Activated CD4-positive, alpha-beta T cell treated with anti-CD3 and anti-CD28 coated beads for 36 hours (primary cell): ENCODE results near the gene KCNG4. TPM values are rescaled to one million over a fixed set of nuclear protein-coding genes. Genes with fewer than 3 reads are reported as not detected.

Experiments
- ATAC-seq: fragments of 200-7000 bp; cut with Tn5 transposase; one replicate; pipeline ENCODE4 v1.10.0; 2021; ENCODE audit warnings: mild to moderate bottlenecking, moderate library complexity
- CTCF ChIA-PET: fragments of 350-600 bp; sonication (Branson Sonifier 250); formaldehyde crosslinking; loops from one replicate; lab custom pipeline; 2021; ENCODE audit warnings: antibody characterized with exemption; lab: Charles Lee
- POLR2A ChIA-PET: fragments of 350-600 bp; sonication (Branson Sonifier 250); formaldehyde crosslinking; loops from one replicate; lab custom pipeline; 2021; ENCODE audit warnings: antibody characterized with exemption, inconsistent platforms; lab: Charles Lee
- DNase-seq: peaks from one replicate; pipeline ENCODE4 v3.0.0-alpha.2; 2020
- H3K27ac Mint-ChIP-seq: one replicate; pipeline ENCODE4 v1.8.0; 2021; ENCODE audit warnings: mixed read lengths
- H3K27me3 Mint-ChIP-seq: one replicate; pipeline ENCODE4 v1.8.0; 2021; ENCODE audit warnings: mixed read lengths
- H3K36me3 Mint-ChIP-seq: one replicate; pipeline ENCODE4 v1.8.0; 2021; ENCODE audit warnings: low read depth, mixed read lengths
- H3K4me1 Mint-ChIP-seq: one replicate; pipeline ENCODE4 v1.8.0; 2021; ENCODE audit warnings: mixed read lengths
- H3K4me3 Mint-ChIP-seq: one replicate; pipeline ENCODE4 v1.8.0; 2021; ENCODE audit warnings: mild to moderate bottlenecking, moderate library complexity, mixed read lengths
- H3K9me3 Mint-ChIP-seq: one replicate; pipeline ENCODE4 v1.8.0; 2021; ENCODE audit warnings: low read depth, mixed read lengths
- intact Hi-C, 2 experiments: fragments of 100-400 bp; cut with DNase I in 1 of 2; cut with micrococcal nuclease in 1 of 2; formaldehyde crosslinking; loops; one replicate each; pipeline versions ENCODE4 v1.14.2 to v1.15.1; 2022 to 2024; cut with DNase I, micrococcal nuclease
- total RNA-seq, 2 experiments: library from RNA; stranded (reverse); gene quantifications; one replicate each; pipeline ENCODE4 v1.2.3, GENCODE V29; 2021

The KCNG4 gene
- total RNA-seq, 2 experiments from 2014 or later = not detected

DNA sequence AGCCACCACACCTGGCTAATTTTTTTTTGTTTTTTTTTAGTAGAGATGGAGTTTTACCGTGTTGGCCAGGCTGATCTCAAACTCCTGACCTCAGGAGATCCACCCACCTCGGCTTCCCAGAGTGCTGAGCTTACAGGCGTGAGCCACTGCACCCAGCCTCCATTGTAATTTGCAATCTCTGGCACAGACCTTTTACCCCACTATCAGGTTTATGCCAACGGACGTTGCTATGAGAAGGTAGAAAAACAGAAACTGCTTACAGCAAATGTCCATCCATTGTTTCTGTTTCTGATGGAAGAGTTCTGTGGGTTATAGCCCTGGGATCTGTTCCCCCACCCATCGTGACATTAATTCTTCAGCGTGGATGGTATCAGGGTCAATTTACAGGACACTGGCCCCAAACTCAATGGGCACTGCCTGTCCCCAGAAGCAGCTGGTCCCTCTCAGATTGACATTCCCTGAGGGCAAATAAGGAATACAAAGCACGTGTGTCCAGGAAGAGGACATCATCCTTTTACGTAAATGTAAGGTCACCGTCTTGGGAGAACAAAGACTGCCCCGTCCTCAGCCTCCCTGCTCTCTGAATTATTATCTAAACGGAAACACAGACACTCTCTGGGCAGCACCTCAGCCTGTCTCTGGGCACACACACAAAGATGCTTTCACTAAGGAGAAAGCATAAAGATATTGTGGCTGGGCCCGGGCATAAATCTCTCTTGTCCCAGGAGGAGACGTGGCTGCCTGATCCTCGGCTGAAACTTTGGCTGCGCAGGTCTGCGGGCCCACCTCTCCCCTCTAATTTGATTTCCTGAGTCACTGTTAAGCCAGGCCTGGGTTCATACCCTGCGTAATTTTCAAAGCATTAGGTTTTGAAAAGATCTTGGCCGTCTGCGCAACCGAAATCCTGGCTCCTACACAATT is 5.2 kb downstream of the KCNG4 start:
- no peak for ATAC-seq
- Mint-ChIP-seq H3K9me3 (no peaks in the 10 kb centered on the region), H3K4me1 (no peaks in the 10 kb centered on the region), H3K36me3 (no peaks in the 10 kb centered on the region), H3K27me3 (peaks cover 11% of the 10 kb centered on the region), H3K27ac (no peak overlapping the region), H3K4me3 (no peak overlapping the region)
- intact Hi-C loops = no loop called here
- DNase-seq = no peak
- POLR2A ChIA-PET = no interaction called here
- CTCF ChIA-PET = interaction anchor here (0.9 kb wide), 1 partner anchor 13 kb away, joined by 4 read pairs; no protein-coding TSS in a partner anchor

DNA sequence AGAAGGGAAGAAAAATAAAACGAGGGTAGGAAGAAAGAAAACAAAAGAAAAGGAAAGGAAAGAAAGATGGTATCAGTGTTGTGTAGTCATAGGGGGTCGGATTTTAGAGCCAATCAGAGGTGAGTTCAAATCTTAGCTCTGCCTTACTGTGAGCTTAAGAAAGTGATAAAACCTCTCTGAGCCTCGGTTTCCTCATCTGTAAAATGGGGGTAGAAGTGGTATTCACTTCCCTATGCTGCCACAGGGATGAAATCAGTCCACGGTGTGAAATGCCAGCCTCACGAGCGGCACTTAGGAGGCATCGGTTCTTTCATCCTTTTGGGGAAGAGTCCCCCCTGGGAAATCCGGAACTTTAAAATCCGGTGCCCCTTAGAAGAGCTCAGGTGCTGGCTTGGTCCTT is 6.1 kb downstream of the KCNG4 start:
- intact Hi-C loops = no loop called here
- peaks cover 5% of the 10 kb centered on the region for H3K27me3 Mint-ChIP-seq
- H3K27ac Mint-ChIP-seq = no peak overlapping the region
- no peak overlapping the region for H3K4me3 Mint-ChIP-seq
- no peaks in the 10 kb centered on the region for H3K9me3 Mint-ChIP-seq
- no peak for ATAC-seq
- no peak for DNase-seq
- ChIA-PET POLR2A (no interaction called here), CTCF (interaction anchor here (0.9 kb wide), 1 partner anchor 13 kb away, joined by 4 read pairs; no protein-coding TSS in a partner anchor)
- H3K4me1 Mint-ChIP-seq = no peaks in the 10 kb centered on the region
- H3K36me3 Mint-ChIP-seq = no peaks in the 10 kb centered on the region

- no peak overlapping the region for H3K27ac Mint-ChIP-seq
- ATAC-seq (no peak), DNase-seq (no peak)
- H3K36me3 Mint-ChIP-seq = no peaks in the 10 kb centered on the region
- H3K4me3 Mint-ChIP-seq = no peak overlapping the region
- H3K9me3 Mint-ChIP-seq = no peaks in the 10 kb centered on the region
- ChIA-PET CTCF (interaction anchor here (0.7 kb wide), 1 partner anchor 169 kb away, joined by 3 read pairs; no protein-coding TSS in a partner anchor), POLR2A (no interaction called here)
- intact Hi-C loops = no loop called here
- H3K4me1 Mint-ChIP-seq = no peaks in the 10 kb centered on the region
- peaks cover 5% of the 10 kb centered on the region for H3K27me3 Mint-ChIP-seq
Measured at GRCh38 chr16:84232969-84233368, 6.8 kb downstream of the KCNG4 start.

GRCh38 chr16:84232060-84232459 is 7.8 kb downstream of the KCNG4 start:
- Mint-ChIP-seq H3K4me1 (no peaks in the 10 kb centered on the region), H3K27ac (no peak overlapping the region), H3K4me3 (no peak overlapping the region), H3K27me3 (peaks cover 9% of the 10 kb centered on the region), H3K36me3 (no peaks in the 10 kb centered on the region), H3K9me3 (no peaks in the 10 kb centered on the region)
- no peak for ATAC-seq
- ChIA-PET POLR2A (no interaction called here), CTCF (no interaction called here)
- intact Hi-C loops = no loop called here
- no peak for DNase-seq

- H3K27ac Mint-ChIP-seq = no peak overlapping the region
- ATAC-seq (no peak), DNase-seq (no peak)
- H3K27me3 Mint-ChIP-seq = peaks cover 9% of the 10 kb centered on the region
- no peaks in the 10 kb centered on the region for H3K36me3 Mint-ChIP-seq
- POLR2A ChIA-PET = no interaction called here
- CTCF ChIA-PET = no interaction called here
- H3K4me1 Mint-ChIP-seq = no peaks in the 10 kb centered on the region
- no peak overlapping the region for H3K4me3 Mint-ChIP-seq
- H3K9me3 Mint-ChIP-seq = no peaks in the 10 kb centered on the region
- intact Hi-C loops = no loop called here
Measured at GRCh38 chr16:84229471-84229870, 10.3 kb downstream of the KCNG4 start.

GRCh38 chr16:84228256-84228838 is 11.5 kb downstream of the KCNG4 start:
- no peaks in the 10 kb centered on the region for H3K4me1 Mint-ChIP-seq
- intact Hi-C loops = no loop called here
- H3K4me3 Mint-ChIP-seq = no peak overlapping the region
- no peaks in the 10 kb centered on the region for H3K36me3 Mint-ChIP-seq
- H3K9me3 Mint-ChIP-seq = no peaks in the 10 kb centered on the region
- ChIA-PET POLR2A (no interaction called here), CTCF (interaction anchor here (0.6 to 1.4 kb wide), 4 partner anchors 41 to 1074 kb away, joined by 3 to 6 read pairs (median 4); partner anchors contain the start of gene TAF1C)
- DNase-seq (no peak), ATAC-seq (no peak)
- peaks cover 8% of the 10 kb centered on the region for H3K27me3 Mint-ChIP-seq
- H3K27ac Mint-ChIP-seq = no peak overlapping the region

GRCh38 chr16:84227548-84227947 is 12.3 kb downstream of the KCNG4 start:
- no peak overlapping the region for H3K27ac Mint-ChIP-seq

GRCh38 chr16:84226026-84226425 is 13.8 kb downstream of the KCNG4 start:
- no peak for ATAC-seq
- Mint-ChIP-seq H3K9me3 (no peaks in the 10 kb centered on the region), H3K4me3 (no peak overlapping the region), H3K27ac (no peak overlapping the region), H3K36me3 (no peaks in the 10 kb centered on the region), H3K4me1 (no peaks in the 10 kb centered on the region), H3K27me3 (peaks cover 6% of the 10 kb centered on the region)
- intact Hi-C loops = no loop called here
- POLR2A ChIA-PET = no interaction called here
- CTCF ChIA-PET = no interaction called here
- DNase-seq = no peak

More at GRCh38 chr16:84227548-84227947, 12.3 kb downstream of the KCNG4 start:
- H3K36me3 Mint-ChIP-seq = no peaks in the 10 kb centered on the region
- no peaks in the 10 kb centered on the region for H3K4me1 Mint-ChIP-seq
- DNase-seq (no peak), ATAC-seq (no peak)
- H3K9me3 Mint-ChIP-seq = no peaks in the 10 kb centered on the region
- intact Hi-C loops = no loop called here
- ChIA-PET POLR2A (no interaction called here), CTCF (interaction anchor here (0.7 to 1.4 kb wide), 3 partner anchors 40 to 1075 kb away, joined by 4 to 6 read pairs (median 4); partner anchors contain the start of gene TAF1C)
- H3K4me3 Mint-ChIP-seq = no peak overlapping the region
- H3K27me3 Mint-ChIP-seq = peaks cover 9% of the 10 kb centered on the region

DNA sequence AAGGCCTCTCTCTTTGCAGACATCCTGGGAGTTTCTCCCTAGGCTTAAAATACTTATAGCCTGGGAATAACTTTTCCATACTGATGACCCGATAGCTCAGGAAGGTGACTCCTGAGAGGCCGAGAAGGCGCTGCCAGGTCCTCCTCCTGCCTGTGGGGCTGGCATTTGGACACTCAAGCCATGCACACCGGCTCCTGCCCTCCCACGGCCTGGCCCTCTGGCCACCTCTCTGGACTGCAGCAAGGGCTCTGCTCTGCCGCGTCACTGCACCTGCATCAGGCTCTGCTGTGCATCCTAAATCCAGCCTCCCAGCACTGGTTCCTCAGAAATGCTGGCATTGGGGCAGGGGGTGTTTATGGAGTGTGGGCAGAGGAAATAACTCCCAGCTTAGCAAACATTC is 14.2 kb downstream of the KCNG4 start:
- H3K36me3 Mint-ChIP-seq = no peaks in the 10 kb centered on the region
- H3K27ac Mint-ChIP-seq = no peak overlapping the region
- intact Hi-C loops = no loop called here
- CTCF ChIA-PET = no interaction called here
- H3K4me3 Mint-ChIP-seq = no peak overlapping the region
- H3K27me3 Mint-ChIP-seq = peaks cover 6% of the 10 kb centered on the region
- no peaks in the 10 kb centered on the region for H3K4me1 Mint-ChIP-seq
- no peaks in the 10 kb centered on the region for H3K9me3 Mint-ChIP-seq
- POLR2A ChIA-PET = no interaction called here
- DNase-seq (no peak), ATAC-seq (no peak)

- Mint-ChIP-seq H3K9me3 (no peaks in the 10 kb centered on the region), H3K27ac (no peak overlapping the region), H3K27me3 (peaks cover 6% of the 10 kb centered on the region), H3K4me1 (no peaks in the 10 kb centered on the region), H3K4me3 (no peak overlapping the region), H3K36me3 (no peaks in the 10 kb centered on the region)
- ATAC-seq (no peak), DNase-seq (no peak)
- intact Hi-C loops = no loop called here
- ChIA-PET CTCF (no interaction called here), POLR2A (no interaction called here)
Measured at GRCh38 chr16:84225126-84225525, 14.7 kb downstream of the KCNG4 start.

DNA sequence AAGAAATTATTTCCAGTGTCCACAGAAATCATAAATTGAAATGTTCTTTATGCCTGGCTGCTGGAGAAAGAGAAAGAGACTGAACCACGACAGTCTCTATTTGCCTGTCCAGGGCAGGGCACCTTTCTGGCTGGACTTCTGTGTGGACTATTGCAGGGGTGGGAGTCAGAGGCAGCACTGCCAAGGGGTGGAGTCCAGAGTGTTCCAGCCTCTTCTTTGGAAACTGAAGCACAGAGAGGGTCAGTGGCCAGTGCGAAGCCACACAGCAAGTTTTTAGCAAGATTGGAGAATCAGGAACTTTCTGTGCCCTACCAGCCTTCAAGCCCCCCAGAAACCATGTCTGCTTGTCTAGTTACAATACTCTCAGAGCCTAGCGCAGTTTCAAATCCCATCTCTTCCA is 15.3 kb downstream of the KCNG4 start:
- ATAC-seq = no peak

More for the DNA sequence above, 15.3 kb downstream of the KCNG4 start:
- intact Hi-C loops = no loop called here
- CTCF ChIA-PET = interaction anchor here (1.0 kb wide), 1 partner anchor 13 kb away, joined by 4 read pairs; no protein-coding TSS in a partner anchor
- Mint-ChIP-seq H3K4me3 (no peak overlapping the region), H3K9me3 (no peaks in the 10 kb centered on the region), H3K27ac (no peak overlapping the region), H3K27me3 (peaks cover 6% of the 10 kb centered on the region), H3K36me3 (no peaks in the 10 kb centered on the region), H3K4me1 (no peaks in the 10 kb centered on the region)
- no peak for DNase-seq
- POLR2A ChIA-PET = no interaction called here
